GM18499 (cell line): ENCODE results near the gene ESPNL.

Source experiments
- ATAC-seq: cut with Tn5 transposase; IDR thresholded peaks from one replicate; pipeline ENCODE4 v1.9.1; 2021; ENCODE audit warnings: moderate number of reproducible peaks; ENCODE audit not compliant: insufficient read depth, unreplicated experiment

ESPNL gene

GRCh38 chr2:238097988-238098871 is 1.9 kb upstream of the ESPNL start:
- ATAC-seq, result no peak

GRCh38 chr2:238098901-238099713 is 1.0 kb upstream of the ESPNL start:
- no peak for ATAC-seq

GRCh38 chr2:238099714-238100048 is 459 bp upstream of the ESPNL start:
- no peak for ATAC-seq

- no peak for ATAC-seq
These were observed 956 bp downstream of the ESPNL start for GRCh38 chr2:238100821-238101771.

- ATAC-seq, result no peak
These were observed 2.0 kb downstream of the ESPNL start for GRCh38 chr2:238101891-238102841.

- ATAC-seq, result no peak
These were observed 2.7 kb downstream of the ESPNL start for GRCh38 chr2:238102865-238103264.

- ATAC-seq, result no peak
These were observed 3.5 kb downstream of the ESPNL start for GRCh38 chr2:238103465-238104225.

- ATAC-seq, result no peak
These were observed 4.1 kb downstream of the ESPNL start for GRCh38 chr2:238104226-238104690.

- ATAC-seq, result no peak
These were observed 4.7 kb downstream of the ESPNL start for GRCh38 chr2:238104691-238105371.

GRCh38 chr2:238105506-238106338 is 5.6 kb downstream of the ESPNL start:
- ATAC-seq, result no peak

GRCh38 chr2:238106339-238106697 is 6.2 kb downstream of the ESPNL start:
- no peak for ATAC-seq

GRCh38 chr2:238106698-238107524 is 6.8 kb downstream of the ESPNL start:
- peak; percentile 1 for ATAC-seq

GRCh38 chr2:238107525-238108422 is 7.6 kb downstream of the ESPNL start:
- ATAC-seq, result peak; percentile 46

GRCh38 chr2:238108423-238109183 is 8.5 kb downstream of the ESPNL start:
- ATAC-seq, result peak; percentile 38

- no peak for ATAC-seq
These were observed 13.5 kb downstream of the ESPNL start for GRCh38 chr2:238113611-238114010.
